B cell (primary cell): ENCODE data around the gene UBN1.

Experiments used
- EZH2 ChIP-seq: IDR thresholded peaks from 2 replicates; pipeline ENCODE4 v1.6.1; 2012; ENCODE audit warnings: borderline replicate concordance, low read depth, mild to moderate bottlenecking, moderate library complexity, low read length; ENCODE audit not compliant: insufficient read depth, poor library complexity, severe bottlenecking
- TF ChIP-seq, protein P1 (sequence below): fragments of 200-600 bp; IDR thresholded peaks from one replicate; pipeline ENCODE4 v1.8.0; 2022; ENCODE audit warnings: antibody characterized with exemption, mild to moderate bottlenecking

- TF ChIP-seq, protein P1, sequence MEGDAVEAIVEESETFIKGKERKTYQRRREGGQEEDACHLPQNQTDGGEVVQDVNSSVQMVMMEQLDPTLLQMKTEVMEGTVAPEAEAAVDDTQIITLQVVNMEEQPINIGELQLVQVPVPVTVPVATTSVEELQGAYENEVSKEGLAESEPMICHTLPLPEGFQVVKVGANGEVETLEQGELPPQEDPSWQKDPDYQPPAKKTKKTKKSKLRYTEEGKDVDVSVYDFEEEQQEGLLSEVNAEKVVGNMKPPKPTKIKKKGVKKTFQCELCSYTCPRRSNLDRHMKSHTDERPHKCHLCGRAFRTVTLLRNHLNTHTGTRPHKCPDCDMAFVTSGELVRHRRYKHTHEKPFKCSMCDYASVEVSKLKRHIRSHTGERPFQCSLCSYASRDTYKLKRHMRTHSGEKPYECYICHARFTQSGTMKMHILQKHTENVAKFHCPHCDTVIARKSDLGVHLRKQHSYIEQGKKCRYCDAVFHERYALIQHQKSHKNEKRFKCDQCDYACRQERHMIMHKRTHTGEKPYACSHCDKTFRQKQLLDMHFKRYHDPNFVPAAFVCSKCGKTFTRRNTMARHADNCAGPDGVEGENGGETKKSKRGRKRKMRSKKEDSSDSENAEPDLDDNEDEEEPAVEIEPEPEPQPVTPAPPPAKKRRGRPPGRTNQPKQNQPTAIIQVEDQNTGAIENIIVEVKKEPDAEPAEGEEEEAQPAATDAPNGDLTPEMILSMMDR, result no peak
- TF ChIP-seq EZH2, result no peak
Measured at GRCh38 chr16:4826526-4826925, 20.8 kb upstream of the UBN1 start.
